ENCODE results near the gene KCNH2. TPM values are rescaled to one million over a fixed set of nuclear protein-coding genes. Genes with fewer than 3 reads are reported as not detected.

The KCNH2 gene
- total and polyA plus RNA-seq, 2 donors (not counting 1 experiment from before 2014, with no cell fraction given) = 0.86 to 2.7 TPM

GRCh38 chr7:150965273-150965830 lies 12.8 kb downstream of the KCNH2 start:
- CTCF ChIA-PET = interaction anchor here (1.0 kb wide), 1 partner anchor 21 kb away, joined by 6 read pairs; no protein-coding TSS in a partner anchor
- DNase-seq = no peak
- Histone ChIP-seq H3K9me3 (ENCODE audit: control extremely low read depth in 1 of 3, control insufficient read depth in 2 of 3, insufficient read depth in 1 of 3, low read length in 2 of 3) (no peaks in the 10 kb centered on the region), H3K27me3 (replicated peaks in 1 of 4; ENCODE audit: control extremely low read depth in 1 of 4, control insufficient read depth in 3 of 4, insufficient read depth in 4 of 4, low read length in 3 of 4) (peaks cover 0 to 37% (median 5%) of the 10 kb centered on the region in 4 experiments), H4K20me1 (ENCODE audit: control insufficient read depth, insufficient read depth, low read length, poor library complexity, severe bottlenecking) (no peaks in the 10 kb centered on the region), H3K4me1 (ENCODE audit: control insufficient read depth in 2 of 2, insufficient read depth in 2 of 2, low read length in 2 of 2) (peaks cover 3 to 5% of the 10 kb centered on the region in 2 donors), H3K4me3 (ENCODE audit: control extremely low read depth in 1 of 5, extremely low read depth in 1 of 5, insufficient read depth in 1 of 5, low read depth in 2 of 5, low read length in 4 of 5) (no peak overlapping the region), H3K27ac (ENCODE audit: low read length in 2 of 2) (no peak overlapping the region), H3K9ac (ENCODE audit: low read length) (no peak overlapping the region), H3K4me2 (replicated peaks; ENCODE audit: low read depth, low read length, poor library complexity, severe bottlenecking) (no peak overlapping the region), H3K36me3 (replicated peaks in 1 of 2; ENCODE audit: control extremely low read depth in 1 of 2, control insufficient read depth in 1 of 2, extremely low read depth in 1 of 2, insufficient read depth in 2 of 2, low read length in 1 of 2) (no peaks in the 10 kb centered on the region), H2AFZ (ENCODE audit: insufficient read depth, low read depth, low read length, poor library complexity, severe bottlenecking) (no peak overlapping the region), H3K79me2 (ENCODE audit: control insufficient read depth, insufficient read depth, low read length) (no peaks in the 10 kb centered on the region)
- Mint-ChIP-seq H3K4me3 (no peak overlapping the region), H3K27me3 (peaks cover 29% of the 10 kb centered on the region), H3K4me1 (peaks cover 2% of the 10 kb centered on the region), H3K27ac (no peak overlapping the region), H3K9me3 (ENCODE audit: insufficient read depth) (no peaks in the 10 kb centered on the region)
- TF ChIP-seq CTCF (IDR thresholded peaks at IDR 0.05) (no peak), EZH2 (IDR thresholded peaks at IDR 0.05; ENCODE audit: borderline replicate concordance, insufficient read depth, low read depth, low read length, poor library complexity, severe bottlenecking) (no peak)
- no peak for ATAC-seq (ENCODE audit: low read depth)
- 84% methylated on average over 16 of the region's 16 CpGs for WGBS (ENCODE audit: insufficient coverage)
- POLR2A ChIA-PET = no interaction called here
- intact Hi-C loops (cut with micrococcal nuclease) = no loop called here

GRCh38 chr7:150964593-150965111 lies 13.5 kb downstream of the KCNH2 start:
- Histone ChIP-seq H4K20me1 (ENCODE audit: control insufficient read depth, insufficient read depth, low read length, poor library complexity, severe bottlenecking) (no peaks in the 10 kb centered on the region), H3K9me3 (ENCODE audit: control extremely low read depth in 1 of 3, control insufficient read depth in 2 of 3, insufficient read depth in 1 of 3, low read length in 2 of 3) (peaks cover 0 to 2% (median 0%) of the 10 kb centered on the region in 3 donors), H3K27me3 (replicated peaks in 1 of 4; ENCODE audit: control extremely low read depth in 1 of 4, control insufficient read depth in 3 of 4, insufficient read depth in 4 of 4, low read length in 3 of 4) (peaks cover 0 to 39% (median 5%) of the 10 kb centered on the region in 4 experiments), H3K4me2 (replicated peaks; ENCODE audit: low read depth, low read length, poor library complexity, severe bottlenecking) (no peak overlapping the region), H2AFZ (ENCODE audit: insufficient read depth, low read depth, low read length, poor library complexity, severe bottlenecking) (no peak overlapping the region), H3K9ac (ENCODE audit: low read length) (no peak overlapping the region), H3K4me3 (ENCODE audit: control extremely low read depth in 1 of 5, extremely low read depth in 1 of 5, insufficient read depth in 1 of 5, low read depth in 2 of 5, low read length in 4 of 5) (no peak overlapping the region), H3K36me3 (replicated peaks in 1 of 2; ENCODE audit: control extremely low read depth in 1 of 2, control insufficient read depth in 1 of 2, extremely low read depth in 1 of 2, insufficient read depth in 2 of 2, low read length in 1 of 2) (no peaks in the 10 kb centered on the region), H3K4me1 (ENCODE audit: control insufficient read depth in 2 of 2, insufficient read depth in 2 of 2, low read length in 2 of 2) (peaks cover 3 to 5% of the 10 kb centered on the region in 2 donors), H3K27ac (ENCODE audit: low read length in 2 of 2) (no peak overlapping the region), H3K79me2 (ENCODE audit: control insufficient read depth, insufficient read depth, low read length) (no peaks in the 10 kb centered on the region)
- intact Hi-C loops (cut with micrococcal nuclease) = no loop called here
- TF ChIP-seq EZH2 (IDR thresholded peaks at IDR 0.05; ENCODE audit: borderline replicate concordance, insufficient read depth, low read depth, low read length, poor library complexity, severe bottlenecking) (no peak), CTCF (IDR thresholded peaks at IDR 0.05) (no peak)
- Mint-ChIP-seq H3K27ac (no peak overlapping the region), H3K4me1 (peaks cover 2% of the 10 kb centered on the region), H3K9me3 (ENCODE audit: insufficient read depth) (no peaks in the 10 kb centered on the region), H3K27me3 (peaks cover 36% of the 10 kb centered on the region), H3K4me3 (no peak overlapping the region)
- WGBS (ENCODE audit: insufficient coverage) = 34% methylated on average over 13 of the region's 16 CpGs
- POLR2A ChIA-PET = no interaction called here
- no peak for ATAC-seq (ENCODE audit: low read depth)
- DNase-seq = no peak
- CTCF ChIA-PET = interaction anchor here (1.0 kb wide), 1 partner anchor 22 kb away, joined by 6 read pairs; no protein-coding TSS in a partner anchor
